DOHH2 (cell line): ENCODE data around the gene ANKMY1.

ENCODE experiments used
- H3F3A ChIP-seq: fragments of 200-600 bp; sonication (generic), shearing (Covaris generic); 2 replicates; pipeline ENCODE4 v1.6.0; 2016; ENCODE audit warnings: antibody characterized with exemption, mild to moderate bottlenecking; ENCODE audit not compliant: control insufficient read depth, insufficient read depth
- H3K27ac ChIP-seq: fragments of 200-600 bp; sonication (generic); 2 replicates; pipeline ENCODE4 v1.5.1; 2014; ENCODE audit warnings: low read depth, mild to moderate bottlenecking, low read length, moderate library complexity
- H3K27me3 ChIP-seq: fragments of 200-600 bp; sonication (generic); 2 replicates; pipeline ENCODE4 v1.6.1; 2014; ENCODE audit warnings: mild to moderate bottlenecking, low read length, mixed read lengths; ENCODE audit not compliant: control insufficient read depth
- H3K36me3 ChIP-seq: fragments of 200-600 bp; sonication (generic); 2 replicates; pipeline ENCODE4 v1.6.1; 2014; ENCODE audit warnings: mild to moderate bottlenecking, low read length, moderate library complexity, mixed read lengths; ENCODE audit not compliant: control insufficient read depth
- H3K4me1 ChIP-seq: fragments of 200-600 bp; sonication (generic); 2 replicates; pipeline ENCODE4 v1.6.1; 2014; ENCODE audit warnings: mild to moderate bottlenecking, low read length, mixed read lengths; ENCODE audit not compliant: control insufficient read depth
- H3K4me2 ChIP-seq: fragments of 200-600 bp; sonication (generic); 2 replicates; pipeline ENCODE4 v1.6.0; 2014; ENCODE audit warnings: mild to moderate bottlenecking, low read length, moderate library complexity
- H3K4me3 ChIP-seq: fragments of 200-600 bp; sonication (generic); 2 replicates; pipeline ENCODE4 v1.5.1; 2014; ENCODE audit warnings: mild to moderate bottlenecking, low read length, mixed read lengths
- H3K79me2 ChIP-seq: fragments of 200-600 bp; sonication (generic); 2 replicates; pipeline ENCODE4 v1.6.1; 2014; ENCODE audit warnings: mild to moderate bottlenecking, low read length, mixed read lengths; ENCODE audit not compliant: control insufficient read depth
- H3K9me2 ChIP-seq: fragments of 200-600 bp; sonication (generic); replicated peaks from 2 replicates; pipeline ENCODE4 v1.6.1; 2014; ENCODE audit warnings: mild to moderate bottlenecking, low read length, mixed read lengths; ENCODE audit not compliant: control insufficient read depth
- H3K9me3 ChIP-seq: fragments of 200-600 bp; sonication (generic); 2 replicates; pipeline ENCODE4 v1.6.1; 2014; ENCODE audit warnings: antibody characterized with exemption, low read length, mixed read lengths; ENCODE audit not compliant: control insufficient read depth, insufficient read depth
- H4K20me1 ChIP-seq: fragments of 200-600 bp; sonication (generic); 2 replicates; pipeline ENCODE4 v1.6.0; 2014; ENCODE audit warnings: low read depth, mild to moderate bottlenecking, antibody characterized with exemption, low read length, moderate library complexity; ENCODE audit not compliant: control insufficient read depth, insufficient read depth
- EZH2phosphoT487 ChIP-seq: fragments of 200-600 bp; sonication (generic); IDR thresholded peaks from 2 replicates; pipeline ENCODE4 v1.6.1; 2017; ENCODE audit warnings: borderline replicate concordance, mild to moderate bottlenecking, antibody characterized with exemption, low read length, moderate library complexity, mixed read lengths
- TF ChIP-seq, protein P1 (sequence below): fragments of 200-600 bp; sonication (generic); IDR thresholded peaks from one replicate; pipeline ENCODE4 v1.5.1; 2014; ENCODE audit warnings: antibody characterized with exemption, mild to moderate bottlenecking, low read depth, low read length; ENCODE audit not compliant: poor library complexity, severe bottlenecking

Gene ANKMY1

DNA sequence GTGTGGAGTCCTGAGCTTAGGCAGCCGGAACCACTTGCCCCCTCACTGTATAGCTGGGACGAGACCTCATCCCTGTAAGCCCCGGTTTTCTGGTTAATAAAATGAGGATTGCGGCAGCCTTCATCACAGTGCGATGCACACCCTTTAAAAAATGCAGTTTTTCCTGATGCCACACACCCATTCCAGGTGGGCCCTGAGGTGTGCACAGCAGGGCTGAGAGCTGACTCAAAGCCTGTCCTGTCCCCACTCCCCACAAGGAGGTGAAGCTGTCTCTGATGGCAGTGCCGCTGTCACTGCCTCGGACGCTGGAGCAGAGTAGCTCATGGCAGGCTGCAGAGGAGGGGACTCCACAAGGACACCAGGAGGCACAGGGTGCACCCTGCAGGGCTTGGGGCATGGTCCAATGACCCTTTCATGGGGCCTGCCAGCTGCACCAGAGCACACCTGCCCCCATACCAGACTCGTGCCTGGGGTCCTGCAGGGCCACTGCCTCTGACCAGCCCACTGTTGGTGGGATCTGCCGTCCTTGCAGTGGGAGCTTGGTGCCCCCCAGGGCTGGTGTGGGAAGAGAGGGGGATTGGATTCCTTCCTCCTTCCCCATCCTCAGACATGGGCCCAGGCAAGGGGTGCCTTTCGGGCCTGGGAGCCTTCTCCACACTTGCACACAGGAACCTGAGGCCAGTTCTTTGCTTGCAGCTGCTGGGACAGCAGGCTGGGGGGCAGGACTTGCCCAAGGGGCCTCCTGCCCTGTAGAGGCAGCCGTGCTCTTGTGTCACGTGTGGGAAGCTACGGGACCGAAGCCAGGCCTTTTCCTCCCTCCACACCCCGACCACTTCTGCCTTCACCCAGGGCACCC is 99.5 kb downstream of the ANKMY1 start:
- Histone ChIP-seq H3K27me3 (peaks cover 11% of the 10 kb centered on the region; the same call in 1 of the 2 replicates), H3K4me2 (no peak overlapping the region), H3K36me3 (no peaks in the 10 kb centered on the region), H3K4me1 (no peaks in the 10 kb centered on the region), H3K79me2 (no peaks in the 10 kb centered on the region), H3K4me3 (no peak overlapping the region), H3K27ac (no peak overlapping the region), H3F3A (no peaks in the 10 kb centered on the region), H3K9me2 (no peaks in the 10 kb centered on the region), H4K20me1 (no peaks in the 10 kb centered on the region), H3K9me3 (no peaks in the 10 kb centered on the region)
- TF ChIP-seq, protein P1, sequence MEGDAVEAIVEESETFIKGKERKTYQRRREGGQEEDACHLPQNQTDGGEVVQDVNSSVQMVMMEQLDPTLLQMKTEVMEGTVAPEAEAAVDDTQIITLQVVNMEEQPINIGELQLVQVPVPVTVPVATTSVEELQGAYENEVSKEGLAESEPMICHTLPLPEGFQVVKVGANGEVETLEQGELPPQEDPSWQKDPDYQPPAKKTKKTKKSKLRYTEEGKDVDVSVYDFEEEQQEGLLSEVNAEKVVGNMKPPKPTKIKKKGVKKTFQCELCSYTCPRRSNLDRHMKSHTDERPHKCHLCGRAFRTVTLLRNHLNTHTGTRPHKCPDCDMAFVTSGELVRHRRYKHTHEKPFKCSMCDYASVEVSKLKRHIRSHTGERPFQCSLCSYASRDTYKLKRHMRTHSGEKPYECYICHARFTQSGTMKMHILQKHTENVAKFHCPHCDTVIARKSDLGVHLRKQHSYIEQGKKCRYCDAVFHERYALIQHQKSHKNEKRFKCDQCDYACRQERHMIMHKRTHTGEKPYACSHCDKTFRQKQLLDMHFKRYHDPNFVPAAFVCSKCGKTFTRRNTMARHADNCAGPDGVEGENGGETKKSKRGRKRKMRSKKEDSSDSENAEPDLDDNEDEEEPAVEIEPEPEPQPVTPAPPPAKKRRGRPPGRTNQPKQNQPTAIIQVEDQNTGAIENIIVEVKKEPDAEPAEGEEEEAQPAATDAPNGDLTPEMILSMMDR: no peak
- TF ChIP-seq EZH2phosphoT487: no peak

DNA sequence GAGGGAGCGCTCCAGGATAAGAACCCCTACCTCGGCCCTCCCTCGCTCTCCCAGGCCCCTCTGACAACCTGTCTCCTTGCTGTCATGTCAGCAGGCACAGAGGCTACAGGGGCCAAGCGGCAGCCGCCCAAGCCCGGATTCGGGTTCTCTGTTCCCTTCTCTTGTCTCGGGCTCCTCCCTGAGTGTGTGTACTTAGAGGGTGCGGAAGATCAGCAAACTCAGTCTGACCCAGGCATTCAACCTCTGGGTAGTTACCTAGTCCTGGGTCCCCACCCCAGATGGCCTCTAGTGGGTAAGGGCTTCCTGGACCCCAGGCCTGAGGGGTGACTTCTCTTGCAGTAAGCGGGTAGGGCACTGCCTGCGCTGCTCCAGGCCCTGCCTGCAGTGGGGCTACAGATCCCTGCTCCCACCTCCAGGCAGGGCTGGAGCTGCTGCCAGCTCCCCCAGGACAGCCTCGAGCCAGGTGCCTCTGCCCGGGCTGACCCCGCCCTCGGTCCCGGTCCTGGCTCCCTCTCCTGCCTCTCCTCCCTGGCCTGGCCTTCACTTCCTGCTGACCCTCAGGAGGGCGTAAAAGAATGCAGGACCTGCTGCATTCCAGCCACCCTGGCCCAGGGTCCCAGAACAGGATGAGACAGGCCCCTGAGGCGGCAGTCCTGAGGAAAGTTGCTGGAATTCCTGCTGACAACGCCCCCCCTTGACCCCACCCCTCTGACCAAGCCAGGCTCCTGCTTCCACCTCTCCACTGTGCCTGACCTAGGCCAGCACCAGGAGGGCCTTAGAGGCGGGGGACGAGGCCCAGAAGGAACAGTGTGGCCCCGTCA is 100.4 kb downstream of the ANKMY1 start:
- H3K27ac ChIP-seq: no peak overlapping the region
- peaks cover 11% of the 10 kb centered on the region; the same call in 1 of the 2 replicates for H3K27me3 ChIP-seq
- H3K9me2 ChIP-seq: no peaks in the 10 kb centered on the region
- no peaks in the 10 kb centered on the region for H3K4me1 ChIP-seq
- H4K20me1 ChIP-seq: no peaks in the 10 kb centered on the region
- no peaks in the 10 kb centered on the region for H3K36me3 ChIP-seq
- H3K79me2 ChIP-seq: no peaks in the 10 kb centered on the region
- no peaks in the 10 kb centered on the region for H3K9me3 ChIP-seq
- H3K4me3 ChIP-seq: no peak overlapping the region
- H3K4me2 ChIP-seq: no peak overlapping the region
- H3F3A ChIP-seq: no peaks in the 10 kb centered on the region
- TF ChIP-seq, protein P1: no peak
- no peak for TF ChIP-seq EZH2phosphoT487

DNA sequence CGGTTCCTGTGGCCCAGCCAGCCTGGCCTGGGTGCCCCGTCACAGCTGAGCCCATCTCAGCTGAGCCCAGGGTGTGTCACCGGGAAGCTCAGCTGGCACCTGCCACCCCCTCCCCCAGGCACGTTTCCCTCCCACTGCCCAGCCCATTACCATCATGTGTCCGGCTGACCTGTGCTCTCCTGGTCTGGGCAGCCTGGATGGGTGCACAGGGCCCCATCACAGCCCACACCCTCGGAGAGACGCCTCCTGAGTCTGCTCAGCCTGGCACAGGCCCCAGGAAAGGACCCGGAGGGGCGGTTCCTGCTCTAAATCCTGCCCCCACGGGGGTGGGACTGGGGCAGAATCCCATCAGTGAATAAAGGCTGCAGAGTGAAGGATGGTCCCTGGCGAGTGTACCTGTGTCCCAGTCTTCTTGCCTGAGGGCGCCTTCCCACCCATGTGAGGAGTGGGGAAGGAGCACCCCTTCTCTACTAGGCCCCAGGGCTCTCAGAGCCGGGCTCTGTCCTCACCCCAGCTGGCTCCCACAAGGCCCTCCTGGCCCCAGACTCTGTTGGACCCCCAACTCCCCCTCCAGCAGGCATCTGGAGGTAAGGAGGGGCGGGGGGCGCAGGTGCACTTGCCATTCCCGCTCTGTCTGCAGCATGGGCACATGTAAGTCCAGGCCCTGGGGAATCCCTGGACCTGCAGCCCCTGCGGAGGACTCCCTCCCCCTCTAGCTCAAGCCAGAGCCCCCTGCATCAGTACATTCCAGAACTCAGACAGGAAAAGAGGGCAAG is 101.2 kb downstream of the ANKMY1 start:
- H3K4me1 ChIP-seq: no peaks in the 10 kb centered on the region
- no peaks in the 10 kb centered on the region for H3K9me2 ChIP-seq
- H4K20me1 ChIP-seq: no peaks in the 10 kb centered on the region
- H3K79me2 ChIP-seq: no peaks in the 10 kb centered on the region
- no peak overlapping the region for H3K4me3 ChIP-seq
- H3K4me2 ChIP-seq: no peak overlapping the region
- no peaks in the 10 kb centered on the region for H3K9me3 ChIP-seq
- peaks cover 19% of the 10 kb centered on the region for H3K27me3 ChIP-seq
- H3K27ac ChIP-seq: no peak overlapping the region
- no peak for TF ChIP-seq EZH2phosphoT487
- TF ChIP-seq, protein P1: no peak
- H3K36me3 ChIP-seq: no peaks in the 10 kb centered on the region
- no peaks in the 10 kb centered on the region for H3F3A ChIP-seq
